Mesendoderm (in vitro differentiated cells): ENCODE results near the gene E4F1.

ENCODE experiments used
- DNase-seq: peaks from one replicate; pipeline ENCODE4 v3.0.0; 2013
- H2AK5ac ChIP-seq: 2 replicates; pipeline ENCODE4 v1.6.1; 2013; ENCODE audit warnings: low read length, inconsistent platforms
- H2BK120ac ChIP-seq: 2 replicates; pipeline ENCODE4 v1.6.1; 2013; ENCODE audit warnings: low read depth, mild to moderate bottlenecking, low read length, moderate library complexity, mixed read lengths
- H2BK15ac ChIP-seq: replicated peaks from 2 replicates; pipeline ENCODE4 v1.6.1; 2013; ENCODE audit warnings: low read depth, mild to moderate bottlenecking, moderate library complexity
- H2BK5ac ChIP-seq: 2 replicates; pipeline ENCODE4 v1.6.1; 2013; ENCODE audit warnings: low read length, inconsistent platforms
- H3K18ac ChIP-seq: 2 replicates; pipeline ENCODE4 v1.6.1; 2013; ENCODE audit warnings: mild to moderate bottlenecking, low read length, mixed read lengths
- H3K23ac ChIP-seq: one replicate; pipeline ENCODE4 v1.6.1; 2013; ENCODE audit warnings: low read length
- H3K27ac ChIP-seq: 2 replicates; pipeline ENCODE4 v1.5.1; 2013; ENCODE audit warnings: low read depth, mild to moderate bottlenecking, inconsistent platforms, low read length, moderate library complexity
- H3K27me3 ChIP-seq: 2 replicates; pipeline ENCODE4 v1.6.1; 2013; ENCODE audit warnings: low read length, control low read depth, mild to moderate bottlenecking, inconsistent platforms; ENCODE audit not compliant: insufficient read depth, poor library complexity
- H3K36me3 ChIP-seq: 2 replicates; pipeline ENCODE4 v1.6.1; 2013; ENCODE audit warnings: low read length, inconsistent platforms; ENCODE audit not compliant: control insufficient read depth, insufficient read depth
- H3K4ac ChIP-seq: one replicate; pipeline ENCODE4 v1.6.1; 2013; ENCODE audit warnings: low read depth, mild to moderate bottlenecking, low read length, moderate library complexity
- H3K4me1 ChIP-seq: 2 replicates; pipeline ENCODE4 v1.6.1; 2013; ENCODE audit warnings: low read depth, low read length, inconsistent platforms; ENCODE audit not compliant: control insufficient read depth
- H3K4me2 ChIP-seq: 2 replicates; pipeline ENCODE4 v1.6.1; 2013; ENCODE audit warnings: low read length
- H3K4me3 ChIP-seq: 2 replicates; pipeline ENCODE4 v1.5.1; 2013; ENCODE audit warnings: mild to moderate bottlenecking, low read length
- H3K56ac ChIP-seq: one replicate; pipeline ENCODE4 v1.6.1; 2013; ENCODE audit warnings: low read length
- H3K79me1 ChIP-seq: 2 replicates; pipeline ENCODE4 v1.6.1; 2013; ENCODE audit warnings: low read length, inconsistent platforms
- H3K79me2 ChIP-seq: 2 replicates; pipeline ENCODE4 v1.6.1; 2013; ENCODE audit warnings: mild to moderate bottlenecking, low read length; ENCODE audit not compliant: control insufficient read depth, insufficient read depth
- H3K9ac ChIP-seq: 2 replicates; pipeline ENCODE4 v1.6.1; 2013; ENCODE audit warnings: low read length, inconsistent platforms
- H4K5ac ChIP-seq: one replicate; pipeline ENCODE4 v1.6.1; 2013; ENCODE audit warnings: low read length
- H4K8ac ChIP-seq: one replicate; pipeline ENCODE4 v1.6.1; 2013; ENCODE audit warnings: low read depth, mild to moderate bottlenecking, control low read depth, low read length, moderate library complexity
- WGBS: extraction: QIAGEN DNeasy Blood & Tissue Kit; methylation state at CpG from one replicate; pipeline ENCODE4 v1.1.7; 2013; ENCODE audit warnings: low lambda C conversion rate, missing lambda C conversion rate; ENCODE audit not compliant: insufficient coverage; ENCODE audit errors: extremely low coverage; 5-methylcytosine and 5-hydroxymethylcytosine counted together

The E4F1 gene

GRCh38 chr16:2213817-2214718 is 9.3 kb upstream of the E4F1 start:
- H3K4me2 ChIP-seq, result peak overlapping the region; percentile 85
- peaks cover 12% of the 10 kb centered on the region for H3K79me1 ChIP-seq
- H2BK5ac ChIP-seq, result peak overlapping the region; percentile 82
- no peak overlapping the region for H2BK120ac ChIP-seq
- no CpG with 5 or more reads among the region's 98 CpGs for WGBS
- H2BK15ac ChIP-seq, result no peak overlapping the region
- no peak overlapping the region for H2AK5ac ChIP-seq
- H3K4ac ChIP-seq, result peak overlapping the region; percentile 97
- no peaks in the 10 kb centered on the region for H3K27me3 ChIP-seq
- H3K4me1 ChIP-seq, result peaks cover 3% of the 10 kb centered on the region
- H4K8ac ChIP-seq, result no peak overlapping the region
- peak overlapping the region; percentile 99 for H3K56ac ChIP-seq
- peaks cover 3% of the 10 kb centered on the region for H3K36me3 ChIP-seq
- no peak overlapping the region for H3K23ac ChIP-seq
- no peak overlapping the region for H4K5ac ChIP-seq
- peak; percentile 47 for DNase-seq
- H3K27ac ChIP-seq, result peak overlapping the region; percentile 72
- H3K9ac ChIP-seq, result peak overlapping the region; percentile 98
- peaks cover 24% of the 10 kb centered on the region for H3K79me2 ChIP-seq
- peak overlapping the region; percentile 95 for H3K4me3 ChIP-seq
- H3K18ac ChIP-seq, result peak overlapping the region; percentile 82

GRCh38 chr16:2214719-2214968 is 8.7 kb upstream of the E4F1 start, which contains the start of gene PGP:
TSS of gene PGP (minus strand) at chr16:2214840. CDS start at chr16:2214777, 63 bp downstream.
- Histone ChIP-seq H3K79me2 (peaks cover 24% of the 10 kb centered on the region), H3K4me3 (peak within 1 kb of the TSS; percentile 95), H3K23ac (no peak within 1 kb of the TSS), H3K27ac (peak within 1 kb of the TSS; percentile 91), H2BK5ac (peak within 1 kb of the TSS; percentile 96), H2BK15ac (no peak within 1 kb of the TSS), H4K5ac (peak within 1 kb of the TSS; percentile 71), H3K79me1 (peaks cover 12% of the 10 kb centered on the region), H2AK5ac (peak within 1 kb of the TSS; percentile 78), H3K18ac (peak within 1 kb of the TSS; percentile 82), H3K56ac (peak within 1 kb of the TSS; percentile 99), H4K8ac (no peak within 1 kb of the TSS), H3K4me2 (peak within 1 kb of the TSS; percentile 85), H3K36me3 (peaks cover 3% of the 10 kb centered on the region), H2BK120ac (no peak within 1 kb of the TSS), H3K9ac (peak within 1 kb of the TSS; percentile 100), H3K4ac (peak within 1 kb of the TSS; percentile 97), H3K4me1 (peaks cover 3% of the 10 kb centered on the region), H3K27me3 (no peaks in the 10 kb centered on the region)
- no peak for DNase-seq
- WGBS, result no CpG with 5 or more reads among the region's 48 CpGs

DNA sequence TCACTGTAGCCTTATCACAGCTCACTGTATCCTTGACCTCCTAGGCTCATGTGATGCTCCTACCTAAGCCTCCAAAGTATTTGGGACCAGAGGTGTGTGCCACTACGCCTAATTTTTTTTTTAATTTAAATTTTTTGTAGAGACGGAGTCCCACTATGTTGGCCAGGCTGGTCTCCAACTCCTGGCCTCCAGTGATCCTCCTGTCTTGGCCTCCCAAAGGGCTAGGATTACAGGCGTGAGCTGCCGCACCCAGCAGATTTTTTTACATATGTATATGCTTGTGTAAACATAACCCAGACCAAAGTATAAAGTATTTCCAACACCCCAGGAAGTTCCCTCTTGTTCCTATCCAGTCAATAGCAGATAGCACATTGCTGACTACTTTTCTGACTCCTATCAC is 7.1 kb upstream of the E4F1 start:
- Histone ChIP-seq H3K23ac (no peak overlapping the region), H3K56ac (no peak overlapping the region), H3K9ac (peak overlapping the region; percentile 40), H3K4me2 (no peak overlapping the region), H3K79me1 (peaks cover 12% of the 10 kb centered on the region), H3K27me3 (no peaks in the 10 kb centered on the region), H3K4me3 (no peak overlapping the region), H3K79me2 (peaks cover 24% of the 10 kb centered on the region), H3K27ac (no peak overlapping the region), H3K18ac (no peak overlapping the region), H2BK120ac (no peak overlapping the region), H2BK15ac (no peak overlapping the region), H3K4ac (peak overlapping the region; percentile 24), H2BK5ac (no peak overlapping the region), H3K36me3 (peaks cover 3% of the 10 kb centered on the region), H4K8ac (no peak overlapping the region), H3K4me1 (peaks cover 3% of the 10 kb centered on the region), H4K5ac (no peak overlapping the region), H2AK5ac (no peak overlapping the region)
- WGBS, result no CpG with 5 or more reads among the region's 4 CpGs
- no peak for DNase-seq

DNA sequence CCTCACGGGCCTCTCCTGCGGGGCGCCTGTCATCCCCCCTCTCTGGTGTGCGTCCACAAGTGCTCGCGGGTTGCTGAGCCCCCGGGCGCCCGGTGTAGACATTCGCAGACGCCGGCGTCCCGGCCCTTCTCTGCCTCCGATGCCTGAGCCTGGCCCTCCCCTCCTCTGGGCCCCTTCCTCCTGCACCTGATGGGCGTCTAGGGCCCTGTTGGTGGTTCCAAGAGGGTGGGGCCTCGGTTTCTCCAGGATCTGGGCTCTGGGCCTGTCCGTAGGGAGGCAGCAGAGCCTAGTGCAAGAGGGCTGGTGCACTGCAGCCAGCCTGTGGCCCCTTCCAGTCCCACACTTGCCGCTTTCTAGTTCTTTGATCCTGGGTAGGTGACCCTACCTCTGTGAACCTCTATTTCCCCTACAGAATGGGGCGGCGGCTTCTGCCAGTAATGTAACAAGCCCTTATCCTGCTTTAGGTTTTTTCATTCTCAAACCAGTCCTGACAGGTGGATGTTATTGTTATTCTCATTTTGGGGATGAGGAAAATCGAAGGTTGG is 623 bp downstream of the E4F1 start:
- no peak overlapping the region for H4K5ac ChIP-seq
- H3K23ac ChIP-seq, result no peak overlapping the region
- no peak overlapping the region for H2BK5ac ChIP-seq
- peak overlapping the region; percentile 14 for H3K27ac ChIP-seq
- peaks cover 21% of the 10 kb centered on the region for H3K79me2 ChIP-seq
- DNase-seq, result peak; percentile 61
- H3K18ac ChIP-seq, result peak overlapping the region; percentile 22
- peak overlapping the region; percentile 90 for H3K4me2 ChIP-seq
- H2AK5ac ChIP-seq, result no peak overlapping the region
- peak overlapping the region; percentile 93 for H3K9ac ChIP-seq
- no peak overlapping the region for H3K4ac ChIP-seq
- H3K27me3 ChIP-seq, result no peaks in the 10 kb centered on the region
- no peak overlapping the region for H2BK15ac ChIP-seq
- peak overlapping the region; percentile 94 for H3K56ac ChIP-seq
- H2BK120ac ChIP-seq, result no peak overlapping the region
- H3K4me1 ChIP-seq, result no peaks in the 10 kb centered on the region
- peaks cover 15% of the 10 kb centered on the region for H3K79me1 ChIP-seq
- no peaks in the 10 kb centered on the region for H3K36me3 ChIP-seq
- no CpG with 5 or more reads among the region's 22 CpGs for WGBS
- peak overlapping the region; percentile 93 for H3K4me3 ChIP-seq
- H4K8ac ChIP-seq, result no peak overlapping the region

- no peak overlapping the region for H3K9ac ChIP-seq
- no peaks in the 10 kb centered on the region for H3K4me1 ChIP-seq
- no CpG with 5 or more reads among the region's 9 CpGs for WGBS
- no peak overlapping the region for H2BK15ac ChIP-seq
- H2BK5ac ChIP-seq, result no peak overlapping the region
- H3K36me3 ChIP-seq, result no peaks in the 10 kb centered on the region
- no peak overlapping the region for H3K4ac ChIP-seq
- H3K56ac ChIP-seq, result no peak overlapping the region
- H2AK5ac ChIP-seq, result no peak overlapping the region
- H3K4me3 ChIP-seq, result no peak overlapping the region
- DNase-seq, result no peak
- no peak overlapping the region for H3K4me2 ChIP-seq
- no peak overlapping the region for H3K18ac ChIP-seq
- peaks cover 21% of the 10 kb centered on the region for H3K79me2 ChIP-seq
- no peak overlapping the region for H3K27ac ChIP-seq
- no peak overlapping the region for H4K8ac ChIP-seq
- H4K5ac ChIP-seq, result no peak overlapping the region
- H3K27me3 ChIP-seq, result no peaks in the 10 kb centered on the region
- H3K79me1 ChIP-seq, result peaks cover 15% of the 10 kb centered on the region
- peak overlapping the region; percentile 89 for H3K23ac ChIP-seq
- no peak overlapping the region for H2BK120ac ChIP-seq
These were observed 2.9 kb downstream of the E4F1 start for GRCh38 chr16:2226245-2226793.
